A549 (cell line): ENCODE measurements around the gene PIK3R1. TPM values are rescaled to one million over a fixed set of nuclear protein-coding genes. Genes with fewer than 3 reads are reported as not detected.
A peak's percentile ranks its signal among the peaks of the same experiment; 100 is the strongest.

ENCODE experiments used
- ATAC-seq, 2 experiments: fragments of 200-7000 bp in 1 of 2; fragments of >200 bp in 1 of 2; cut with Nextera tagmentation in 1 of 2; cut with Tn5 transposase in 1 of 2; 3 replicates each; pipeline versions ENCODE4 v1.8.0 to v1.9.1; 2018 to 2020; ENCODE audit warnings: mild to moderate bottlenecking in 1 of 2, moderate library complexity in 1 of 2
- CTCF ChIA-PET: fragments of 300-600 bp; sonication (Branson Sonifier 250); formaldehyde crosslinking; extraction: SDS; loops from one replicate; lab custom pipeline; 2021; ENCODE audit warnings: antibody characterized with exemption, inconsistent platforms; lab: Yijun Ruan, JAX
- POLR2A ChIA-PET: fragments of 350-600 bp; formaldehyde crosslinking; extraction: SDS; loops from one replicate; lab custom pipeline; 2021; ENCODE audit warnings: antibody characterized with exemption, inconsistent platforms; lab: Yijun Ruan, JAX
- DNase-seq, 2 experiments: peaks; one replicate each; pipeline versions ENCODE4 v3.0.0 to v3.0.0-alpha.2; 2011 to 2016; ENCODE audit warnings: low read depth in 1 of 2, low spot score in 1 of 2
- FAIRE-seq: peaks from 2 replicates; lab custom pipeline; 2011; peaks lifted over from hg19 to GRCh38; lab: Jason Lieb, UNC
- H3K27ac ChIP-seq, 2 experiments: fragments of >200 bp; sonication (Bioruptor Twin); formaldehyde crosslinking; 3 replicates each; pipeline ENCODE4 v1.5.1; 2016 to 2017
- H3K4me1 ChIP-seq: fragments of >200 bp; sonication (Bioruptor Twin); formaldehyde crosslinking; 3 replicates; pipeline ENCODE4 v1.6.1; 2016
- H3K4me2 ChIP-seq: fragments of >200 bp; sonication (Bioruptor Twin); formaldehyde crosslinking; 3 replicates; pipeline ENCODE4 v1.6.1; 2016
- H3K4me3 ChIP-seq: fragments of >200 bp; sonication (Bioruptor Twin); formaldehyde crosslinking; 3 replicates; pipeline ENCODE4 v1.5.1; 2016
- H3K9me3 ChIP-seq: fragments of >200 bp; sonication (Bioruptor Twin); formaldehyde crosslinking; 3 replicates; pipeline ENCODE4 v1.6.1; 2016
- CBX2 ChIP-seq: fragments of 200-600 bp; sonication (generic); IDR thresholded peaks from 2 replicates; pipeline ENCODE4 v1.6.1; 2016; ENCODE audit warnings: low read depth, mild to moderate bottlenecking, borderline replicate concordance
- CBX8 ChIP-seq: fragments of 200-600 bp; sonication (generic); IDR thresholded peaks from 2 replicates; pipeline ENCODE4 v1.6.1; 2016
- CEBPB ChIP-seq, 2 experiments: fragments of >200 bp in 1 of 2; sonication (Bioruptor Twin) in 1 of 2; formaldehyde crosslinking in 1 of 2; IDR thresholded peaks; 2 replicates each; pipeline ENCODE4 v1.6.1; 2012 to 2016
- FOSL2 ChIP-seq, 2 experiments: fragments of 450-650 bp in 1 of 2; fragments of >200 bp in 1 of 2; sonication (Bioruptor Twin) in 1 of 2; formaldehyde crosslinking; IDR thresholded peaks; 2 replicates each; pipeline versions ENCODE4 v1.5.0 to v1.6.1; 2016 to 2020; ENCODE audit warnings: mild to moderate bottlenecking in 1 of 2, moderate library complexity in 1 of 2
- MAFK ChIP-seq: fragments of 450-650 bp; IDR thresholded peaks from 2 replicates; pipeline ENCODE4 v1.6.1; 2014; ENCODE audit not compliant: partially characterized antibody
- MYC ChIP-seq: IDR thresholded peaks from 2 replicates; pipeline ENCODE4 v1.6.1; 2012; ENCODE audit warnings: mild to moderate bottlenecking, inconsistent platforms, low read length, improper control_type of control experiment, borderline replicate concordance
- NFE2L2 ChIP-seq: fragments of 150-350 bp; conservative IDR thresholded peaks from 2 replicates; pipeline ENCODE4 v1.6.1; 2014; ENCODE audit warnings: low read length
- NR3C1 ChIP-seq: fragments of >200 bp; sonication (Bioruptor Twin); formaldehyde crosslinking; IDR thresholded peaks from 3 replicates; pipeline ENCODE4 v1.6.1; 2017
- RARB ChIP-seq: fragments of 250-450 bp; sonication (Bioruptor Pico); IDR thresholded peaks from 2 replicates; pipeline ENCODE4 v1.8.0; 2021; ENCODE audit warnings: mild to moderate bottlenecking, moderate library complexity
- RCOR1 ChIP-seq: fragments of 150-350 bp; IDR thresholded peaks from 2 replicates; pipeline ENCODE4 v1.6.1; 2014; ENCODE audit warnings: antibody characterized with exemption, low read length, low read depth
- TFCP2L1 ChIP-seq: fragments of 250-450 bp; sonication (Bioruptor Pico); IDR thresholded peaks from 2 replicates; pipeline ENCODE4 v1.5.0; 2021; ENCODE audit warnings: mild to moderate bottlenecking
- ZC3H11A ChIP-seq: fragments of 450-650 bp; IDR thresholded peaks from 2 replicates; pipeline ENCODE4 v1.6.1; 2014; ENCODE audit warnings: antibody characterized with exemption, mild to moderate bottlenecking
- WGBS: methylation state at CpG from one replicate; pipeline ENCODE4 v1.1.6; 2017; ENCODE audit errors: missing lambda C conversion rate; 5-methylcytosine and 5-hydroxymethylcytosine counted together
- polyA plus RNA-seq, 4 experiments: library from polyadenylated mRNA; depleted of rRNA in 3 of 4; stranded (reverse); fragments of >200 nt; fragmentation: RNase III in 1 of 4; extraction: RNeasy Plus Mini Kit Qiagen cat#74134 plus additional on column Dnase treatment in 1 of 4; gene quantifications; 2 replicates in 3 of 4; 3 replicates in 1 of 4; pipeline ENCODE4 v1.2.3, GENCODE V29; 2011 to 2017
- TF ChIP-seq, protein P1 (sequence below): fragments of >200 bp; sonication (Bioruptor Twin); formaldehyde crosslinking; IDR thresholded peaks from 3 replicates; pipeline ENCODE4 v1.6.1; 2016
- TF ChIP-seq, protein P2 (sequence below): fragments of >200 bp; sonication (Bioruptor Twin); formaldehyde crosslinking; IDR thresholded peaks from 2 replicates; pipeline ENCODE4 v1.6.1; 2016
- TF ChIP-seq, protein P3 (sequence below): fragments of >200 bp; sonication (Bioruptor Twin); formaldehyde crosslinking; IDR thresholded peaks from 3 replicates; pipeline ENCODE4 v1.5.1; 2016
- TF ChIP-seq, protein P4 (sequence below): IDR thresholded peaks from 2 replicates; pipeline ENCODE4 v1.6.1; 2012
- TF ChIP-seq, protein P5 (sequence below): fragments of 450-650 bp; IDR thresholded peaks from 2 replicates; pipeline ENCODE4 v1.6.1; 2014; ENCODE audit warnings: antibody characterized with exemption

The PIK3R1 gene
- polyA plus RNA-seq, 2 of the 4 experiments (the other 2 are of a cell fraction) = 5.5 to 5.7 TPM

DNA sequence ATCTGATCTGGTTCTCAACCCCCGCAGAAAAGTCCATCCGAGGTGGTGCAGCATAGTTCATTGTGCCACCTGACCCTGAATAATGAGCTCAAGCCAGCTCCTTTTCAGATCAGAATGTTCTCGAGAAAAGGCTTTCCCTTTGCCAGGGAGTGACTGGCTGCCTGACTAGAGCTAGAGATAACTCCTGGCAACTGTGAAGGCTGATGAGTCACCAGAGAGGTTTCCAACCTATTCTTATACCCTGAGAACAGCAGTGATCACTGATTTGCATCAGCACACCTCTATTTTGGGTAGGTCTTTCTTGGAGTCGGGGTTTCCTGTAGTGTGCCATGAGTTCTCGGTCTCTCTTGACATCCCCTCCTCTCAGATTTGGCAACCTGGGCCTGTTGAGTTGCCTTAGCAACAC, 127.9 kb downstream of the PIK3R1 start:
- peaks cover 22% of the 10 kb centered on the region for H3K4me1 ChIP-seq
- 68% methylated on average over 5 of the region's 5 CpGs for WGBS
- no peak overlapping the region for H3K4me3 ChIP-seq
- FAIRE-seq = no peak
- peak overlapping the region; percentile 65 to 66 for H3K27ac ChIP-seq
- H3K9me3 ChIP-seq = no peaks in the 10 kb centered on the region
- ChIA-PET CTCF (interaction anchor here (1.0 to 1.3 kb wide), 2 partner anchors 57 to 222 kb away, joined by 3 to 4 read pairs; no protein-coding TSS in a partner anchor), POLR2A (interaction anchor here (1.1 kb wide), 1 partner anchor 9 kb away, joined by 3 read pairs; no protein-coding TSS in a partner anchor)
- TF ChIP-seq CBX8 (no peak), FOSL2 (IDR thresholded peaks at IDR 0.05) (peak; percentile 59; the same call in 1 of the 2 replicates), FOSL2 (CRISPR knock-in tag; IDR thresholded peaks at IDR 0.05) (peak; percentile 68)
- TF ChIP-seq, protein P1, sequence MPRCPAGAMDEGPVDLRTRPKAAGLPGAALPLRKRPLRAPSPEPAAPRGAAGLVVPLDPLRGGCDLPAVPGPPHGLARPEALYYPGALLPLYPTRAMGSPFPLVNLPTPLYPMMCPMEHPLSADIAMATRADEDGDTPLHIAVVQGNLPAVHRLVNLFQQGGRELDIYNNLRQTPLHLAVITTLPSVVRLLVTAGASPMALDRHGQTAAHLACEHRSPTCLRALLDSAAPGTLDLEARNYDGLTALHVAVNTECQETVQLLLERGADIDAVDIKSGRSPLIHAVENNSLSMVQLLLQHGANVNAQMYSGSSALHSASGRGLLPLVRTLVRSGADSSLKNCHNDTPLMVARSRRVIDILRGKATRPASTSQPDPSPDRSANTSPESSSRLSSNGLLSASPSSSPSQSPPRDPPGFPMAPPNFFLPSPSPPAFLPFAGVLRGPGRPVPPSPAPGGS = no peak
- ATAC-seq = peak; percentile 86 to 87
- DNase-seq = peak; percentile 36 to 38
- peak overlapping the region; percentile 42; the same call in 2 of the 3 replicates for H3K4me2 ChIP-seq

DNA sequence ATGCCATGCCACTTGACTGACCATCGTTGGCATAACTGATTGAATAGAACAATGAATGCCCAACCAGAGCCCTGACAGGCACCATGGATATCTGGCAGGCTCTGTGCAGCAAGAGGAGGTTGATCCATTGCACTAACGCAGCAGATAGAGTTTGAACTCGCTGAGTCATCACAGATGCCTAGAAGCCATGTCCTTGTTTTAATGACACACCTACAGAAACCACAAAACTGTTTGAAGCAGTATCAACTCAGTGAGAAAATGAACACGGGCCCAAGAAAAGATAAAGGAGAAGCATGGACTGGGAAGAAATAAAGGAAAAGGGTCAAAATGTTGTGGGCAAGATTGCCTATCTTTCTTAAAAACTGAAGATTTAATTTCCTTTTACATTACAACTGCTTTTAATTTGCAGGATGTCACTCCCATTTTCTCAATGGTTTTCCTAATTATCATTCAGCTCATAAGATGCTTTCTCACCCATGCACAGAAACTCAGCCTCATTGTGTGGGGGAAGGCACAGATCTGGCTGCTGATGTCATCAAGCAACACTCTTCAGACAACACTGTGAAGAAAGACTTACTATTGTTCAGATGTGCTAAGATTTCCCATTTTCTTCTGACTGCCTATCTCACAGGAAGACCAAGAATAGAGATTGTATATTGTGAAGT, 129.0 kb downstream of the PIK3R1 start:
- FAIRE-seq = peak; percentile 13
- POLR2A ChIA-PET = no interaction called here

DNA sequence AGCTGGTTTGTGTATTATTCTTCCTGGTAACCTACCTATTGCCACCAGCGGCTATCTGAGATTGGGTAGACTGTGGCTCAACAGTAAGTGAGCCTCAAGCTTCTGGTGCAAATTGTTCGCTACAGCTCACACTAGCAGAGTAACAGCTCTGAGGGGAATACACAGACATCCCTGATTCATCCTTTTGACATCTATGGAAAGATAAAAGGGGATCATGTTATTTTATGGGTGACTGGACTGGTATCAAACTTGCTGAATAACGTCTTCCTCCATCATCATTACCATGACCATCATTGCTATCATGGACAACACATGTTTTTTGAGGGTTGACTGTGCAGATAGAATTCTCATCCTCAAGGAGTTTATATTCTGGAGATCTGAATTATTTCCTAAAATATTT, 129.6 kb downstream of the PIK3R1 start:
- CTCF ChIA-PET = no interaction called here
- Histone ChIP-seq H3K4me3 (no peak overlapping the region), H3K4me1 (peaks cover 22% of the 10 kb centered on the region), H3K4me2 (0 out of 3 replicates have a peak overlapping the region, but pooled peaks have one; percentile 42), H3K9me3 (no peaks in the 10 kb centered on the region), H3K27ac (peak overlapping the region; percentile 65 to 66; a peak in 4 of 6 replicates)
- FAIRE-seq (no peak), DNase-seq (no peak), ATAC-seq (no peak)
- 71% methylated on average over 3 of the region's 3 CpGs for WGBS
- TF ChIP-seq ZC3H11A (no peak), MYC (no peak), CEBPB (IDR thresholded peaks at IDR 0.05) (no peak), RARB (CRISPR knock-in tag) (no peak)
- TF ChIP-seq, protein P2, sequence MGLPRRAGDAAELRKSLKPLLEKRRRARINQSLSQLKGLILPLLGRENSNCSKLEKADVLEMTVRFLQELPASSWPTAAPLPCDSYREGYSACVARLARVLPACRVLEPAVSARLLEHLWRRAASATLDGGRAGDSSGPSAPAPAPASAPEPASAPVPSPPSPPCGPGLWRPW = no peak
- TF ChIP-seq, protein P3, sequence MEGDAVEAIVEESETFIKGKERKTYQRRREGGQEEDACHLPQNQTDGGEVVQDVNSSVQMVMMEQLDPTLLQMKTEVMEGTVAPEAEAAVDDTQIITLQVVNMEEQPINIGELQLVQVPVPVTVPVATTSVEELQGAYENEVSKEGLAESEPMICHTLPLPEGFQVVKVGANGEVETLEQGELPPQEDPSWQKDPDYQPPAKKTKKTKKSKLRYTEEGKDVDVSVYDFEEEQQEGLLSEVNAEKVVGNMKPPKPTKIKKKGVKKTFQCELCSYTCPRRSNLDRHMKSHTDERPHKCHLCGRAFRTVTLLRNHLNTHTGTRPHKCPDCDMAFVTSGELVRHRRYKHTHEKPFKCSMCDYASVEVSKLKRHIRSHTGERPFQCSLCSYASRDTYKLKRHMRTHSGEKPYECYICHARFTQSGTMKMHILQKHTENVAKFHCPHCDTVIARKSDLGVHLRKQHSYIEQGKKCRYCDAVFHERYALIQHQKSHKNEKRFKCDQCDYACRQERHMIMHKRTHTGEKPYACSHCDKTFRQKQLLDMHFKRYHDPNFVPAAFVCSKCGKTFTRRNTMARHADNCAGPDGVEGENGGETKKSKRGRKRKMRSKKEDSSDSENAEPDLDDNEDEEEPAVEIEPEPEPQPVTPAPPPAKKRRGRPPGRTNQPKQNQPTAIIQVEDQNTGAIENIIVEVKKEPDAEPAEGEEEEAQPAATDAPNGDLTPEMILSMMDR = no peak
- POLR2A ChIA-PET = no interaction called here

More for the DNA sequence above, 129.0 kb downstream of the PIK3R1 start:
- DNase-seq (peak in 1 of 2 experiments; percentile 44), ATAC-seq (peak; percentile 55 to 68; a peak in 5 of 6 replicates)
- peaks cover 22% of the 10 kb centered on the region for H3K4me1 ChIP-seq
- peak overlapping the region; percentile 65 to 66 for H3K27ac ChIP-seq
- 6% methylated on average over 4 of the region's 4 CpGs for WGBS
- no peaks in the 10 kb centered on the region for H3K9me3 ChIP-seq
- peak overlapping the region; percentile 42 for H3K4me2 ChIP-seq
- TF ChIP-seq ZC3H11A (no peak), MAFK (peak; percentile 95)
- no peak overlapping the region for H3K4me3 ChIP-seq
- CTCF ChIA-PET = no interaction called here

DNA sequence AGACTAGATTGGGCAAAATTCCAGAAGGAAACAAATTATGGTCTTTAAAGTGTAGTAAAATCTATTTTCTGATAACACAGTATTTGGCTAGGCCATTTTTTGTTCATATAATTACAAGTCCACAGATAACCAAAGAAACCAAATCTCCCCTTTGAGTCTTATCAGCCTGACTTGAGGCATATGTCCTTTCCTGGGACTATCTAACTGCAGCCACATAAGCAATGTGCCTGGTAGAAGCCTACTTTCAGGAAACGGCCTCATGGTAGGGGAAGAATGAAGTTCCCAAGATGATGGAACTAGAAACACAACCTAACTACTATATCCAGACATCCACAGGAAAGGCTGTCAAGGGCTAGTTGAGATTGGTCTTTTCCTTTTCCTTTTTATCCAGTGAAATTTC, 130.0 kb downstream of the PIK3R1 start:
- no peaks in the 10 kb centered on the region for H3K9me3 ChIP-seq
- peaks cover 22% of the 10 kb centered on the region for H3K4me1 ChIP-seq
- no peak overlapping the region for H3K4me3 ChIP-seq
- 81% methylated on average over 1 of the region's 1 CpG for WGBS
- H3K4me2 ChIP-seq = no peak overlapping the region
- TF ChIP-seq, protein P4, sequence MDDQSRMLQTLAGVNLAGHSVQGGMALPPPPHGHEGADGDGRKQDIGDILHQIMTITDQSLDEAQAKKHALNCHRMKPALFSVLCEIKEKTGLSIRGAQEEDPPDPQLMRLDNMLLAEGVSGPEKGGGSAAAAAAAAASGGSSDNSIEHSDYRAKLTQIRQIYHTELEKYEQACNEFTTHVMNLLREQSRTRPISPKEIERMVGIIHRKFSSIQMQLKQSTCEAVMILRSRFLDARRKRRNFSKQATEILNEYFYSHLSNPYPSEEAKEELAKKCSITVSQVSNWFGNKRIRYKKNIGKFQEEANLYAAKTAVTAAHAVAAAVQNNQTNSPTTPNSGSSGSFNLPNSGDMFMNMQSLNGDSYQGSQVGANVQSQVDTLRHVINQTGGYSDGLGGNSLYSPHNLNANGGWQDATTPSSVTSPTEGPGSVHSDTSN = no peak
- TF ChIP-seq NR3C1 (no peak), NFE2L2 (no peak), TFCP2L1 (no peak), RCOR1 (no peak), CBX2 (no peak), CBX8 (no peak)
- TF ChIP-seq, protein P5, sequence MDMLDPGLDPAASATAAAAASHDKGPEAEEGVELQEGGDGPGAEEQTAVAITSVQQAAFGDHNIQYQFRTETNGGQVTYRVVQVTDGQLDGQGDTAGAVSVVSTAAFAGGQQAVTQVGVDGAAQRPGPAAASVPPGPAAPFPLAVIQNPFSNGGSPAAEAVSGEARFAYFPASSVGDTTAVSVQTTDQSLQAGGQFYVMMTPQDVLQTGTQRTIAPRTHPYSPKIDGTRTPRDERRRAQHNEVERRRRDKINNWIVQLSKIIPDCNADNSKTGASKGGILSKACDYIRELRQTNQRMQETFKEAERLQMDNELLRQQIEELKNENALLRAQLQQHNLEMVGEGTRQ = no peak
- no peak overlapping the region; a peak in 1 of 6 replicates for H3K27ac ChIP-seq
- ChIA-PET POLR2A (no interaction called here), CTCF (no interaction called here)
- DNase-seq = no peak
- ATAC-seq = no peak
- FAIRE-seq = no peak
